WTC11 (cell line): ENCODE measurements around the gene AGAP1. TPM values are rescaled to one million over a fixed set of nuclear protein-coding genes. Genes with fewer than 3 reads are reported as not detected.

ENCODE experiments used
- ATAC-seq: fragments of 200-7000 bp; cut with Tn5 transposase; 2 replicates; pipeline ENCODE4 v1.10.0; 2021; ENCODE audit warnings: mild to moderate bottlenecking, moderate library complexity
- CTCF ChIA-PET: fragments of 300-600 bp; sonication (Branson Sonifier 250); formaldehyde crosslinking; loops from one replicate; lab custom pipeline; 2021; ENCODE audit warnings: antibody characterized with exemption; lab: Charles Lee
- POLR2A ChIA-PET: fragments of 350-600 bp; sonication (Branson Sonifier 250); formaldehyde crosslinking; loops from one replicate; lab custom pipeline; 2021; ENCODE audit warnings: antibody characterized with exemption; lab: Charles Lee
- DNase-seq: peaks from one replicate; pipeline ENCODE4 v3.0.0; 2021; ENCODE audit warnings: low spot score
- H3K27ac Mint-ChIP-seq: 2 replicates; pipeline ENCODE4 v1.8.0; 2021; ENCODE audit warnings: mixed read lengths
- H3K27me3 Mint-ChIP-seq: 2 replicates; pipeline ENCODE4 v1.8.0; 2021; ENCODE audit warnings: low read depth, mild to moderate bottlenecking, moderate library complexity, mixed read lengths
- H3K36me3 Mint-ChIP-seq: 2 replicates; pipeline ENCODE4 v1.8.0; 2021; ENCODE audit warnings: mixed read lengths
- H3K4me1 Mint-ChIP-seq: 2 replicates; pipeline ENCODE4 v1.8.0; 2022; ENCODE audit warnings: mixed read lengths
- H3K4me3 Mint-ChIP-seq: 2 replicates; pipeline ENCODE4 v1.8.0; 2021; ENCODE audit warnings: mild to moderate bottlenecking, moderate library complexity, mixed read lengths
- H3K9me3 Mint-ChIP-seq: 2 replicates; pipeline ENCODE4 v1.8.0; 2021; ENCODE audit warnings: mixed read lengths
- E2F5 ChIP-seq: sonication (generic); formaldehyde crosslinking; IDR thresholded peaks from 2 replicates; pipeline ENCODE4 v1.8.1; 2022; ENCODE audit warnings: mild to moderate bottlenecking, moderate library complexity, missing genetic modification reagents
- ERG ChIP-seq: fragments of 250-450 bp; sonication (Bioruptor Pico); IDR thresholded peaks from 2 replicates; pipeline ENCODE4 v1.8.0; 2021; ENCODE audit warnings: mild to moderate bottlenecking
- FOXJ3 ChIP-seq: sonication (generic); formaldehyde crosslinking; IDR thresholded peaks from 2 replicates; pipeline ENCODE4 v1.9.0; 2021; ENCODE audit warnings: missing genetic modification reagents, mild to moderate bottlenecking, borderline replicate concordance
- FOXK1 ChIP-seq: sonication (generic); formaldehyde crosslinking; IDR thresholded peaks from 2 replicates; pipeline ENCODE4 v1.8.0; 2022; ENCODE audit warnings: mild to moderate bottlenecking, moderate library complexity, missing genetic modification reagents
- NFYB ChIP-seq: sonication (generic); formaldehyde crosslinking; conservative IDR thresholded peaks from 2 replicates; pipeline ENCODE4 v1.8.0; 2022; ENCODE audit warnings: low read depth, missing genetic modification reagents
- PRDM15 ChIP-seq: sonication (generic); formaldehyde crosslinking; IDR thresholded peaks from 2 replicates; pipeline ENCODE4 v1.8.0; 2022; ENCODE audit warnings: missing genetic modification reagents
- SOX15 ChIP-seq: fragments of 250-450 bp; sonication (Bioruptor Pico); IDR thresholded peaks from 2 replicates; pipeline ENCODE4 v1.9.0; 2021; ENCODE audit warnings: mild to moderate bottlenecking
- TCF7 ChIP-seq: sonication (generic); formaldehyde crosslinking; IDR thresholded peaks from 2 replicates; pipeline ENCODE4 v1.8.0; 2022; ENCODE audit warnings: mild to moderate bottlenecking, low read depth, missing genetic modification reagents, moderate library complexity
- ZMAT4 ChIP-seq: fragments of 250-450 bp; sonication (Bioruptor Pico); IDR thresholded peaks from 2 replicates; pipeline ENCODE4 v1.9.0; 2021; ENCODE audit warnings: mild to moderate bottlenecking
- ZNF263 ChIP-seq: sonication (generic); formaldehyde crosslinking; IDR thresholded peaks from 2 replicates; pipeline ENCODE4 v1.8.1; 2022; ENCODE audit warnings: low read depth, mild to moderate bottlenecking, moderate library complexity, missing genetic modification reagents
- ZNF281 ChIP-seq: sonication (generic); formaldehyde crosslinking; IDR thresholded peaks from 2 replicates; pipeline ENCODE4 v1.8.0; 2023; ENCODE audit warnings: mild to moderate bottlenecking, missing genetic modification reagents
- ZNF512 ChIP-seq: sonication (generic); formaldehyde crosslinking; IDR thresholded peaks from 2 replicates; pipeline ENCODE4 v1.8.1; 2022; ENCODE audit warnings: missing genetic modification reagents, borderline replicate concordance
- total RNA-seq: library from RNA; stranded (reverse); gene quantifications from 3 replicates; pipeline ENCODE4 v1.2.3, GENCODE V29; 2021
- TF ChIP-seq, protein P1 (sequence below): sonication (generic); formaldehyde crosslinking; IDR thresholded peaks from 2 replicates; pipeline ENCODE4 v1.8.1; 2023; ENCODE audit warnings: mild to moderate bottlenecking, missing genetic modification reagents, moderate library complexity
- TF ChIP-seq, protein P2 (sequence below): sonication (generic); formaldehyde crosslinking; IDR thresholded peaks from 2 replicates; pipeline ENCODE4 v1.8.0; 2022; ENCODE audit warnings: mild to moderate bottlenecking, missing genetic modification reagents
- TF ChIP-seq, protein P3 (sequence below): sonication (generic); formaldehyde crosslinking; IDR thresholded peaks from 2 replicates; pipeline ENCODE4 v1.8.1; 2022; ENCODE audit warnings: low read depth, mild to moderate bottlenecking, moderate library complexity, missing genetic modification reagents, borderline replicate concordance
- TF ChIP-seq, protein P4 (sequence below): sonication (generic); formaldehyde crosslinking; IDR thresholded peaks from 2 replicates; pipeline ENCODE4 v1.8.0; 2022; ENCODE audit warnings: mild to moderate bottlenecking, missing genetic modification reagents

Gene AGAP1
- total RNA-seq, 1 experiment from 2014 or later, result 49.3 TPM

- H3K27me3 Mint-ChIP-seq, result no peaks in the 10 kb centered on the region
- peaks cover 15% of the 10 kb centered on the region for H3K36me3 Mint-ChIP-seq
- peaks cover 3% of the 10 kb centered on the region for H3K4me1 Mint-ChIP-seq
- no peak overlapping the region for H3K4me3 Mint-ChIP-seq
- no peak for ATAC-seq
- H3K9me3 Mint-ChIP-seq, result peaks cover 5% of the 10 kb centered on the region
- TF ChIP-seq SOX15 (no peak), ZNF263 (CRISPR knock-in tag) (no peak), ERG (no peak), TCF7 (CRISPR knock-in tag) (no peak), FOXJ3 (CRISPR knock-in tag) (no peak), ZNF512 (CRISPR knock-in tag) (no peak), FOXK1 (CRISPR knock-in tag) (no peak), ZNF281 (CRISPR knock-in tag) (no peak), E2F5 (no peak), PRDM15 (CRISPR knock-in tag) (no peak), ZMAT4 (no peak), NFYB (CRISPR knock-in tag) (no peak)
- TF ChIP-seq, protein P1, sequence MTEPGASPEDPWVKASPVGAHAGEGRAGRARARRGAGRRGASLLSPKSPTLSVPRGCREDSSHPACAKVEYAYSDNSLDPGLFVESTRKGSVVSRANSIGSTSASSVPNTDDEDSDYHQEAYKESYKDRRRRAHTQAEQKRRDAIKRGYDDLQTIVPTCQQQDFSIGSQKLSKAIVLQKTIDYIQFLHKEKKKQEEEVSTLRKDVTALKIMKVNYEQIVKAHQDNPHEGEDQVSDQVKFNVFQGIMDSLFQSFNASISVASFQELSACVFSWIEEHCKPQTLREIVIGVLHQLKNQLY (CRISPR knock-in tag), result no peak
- TF ChIP-seq, protein P2, sequence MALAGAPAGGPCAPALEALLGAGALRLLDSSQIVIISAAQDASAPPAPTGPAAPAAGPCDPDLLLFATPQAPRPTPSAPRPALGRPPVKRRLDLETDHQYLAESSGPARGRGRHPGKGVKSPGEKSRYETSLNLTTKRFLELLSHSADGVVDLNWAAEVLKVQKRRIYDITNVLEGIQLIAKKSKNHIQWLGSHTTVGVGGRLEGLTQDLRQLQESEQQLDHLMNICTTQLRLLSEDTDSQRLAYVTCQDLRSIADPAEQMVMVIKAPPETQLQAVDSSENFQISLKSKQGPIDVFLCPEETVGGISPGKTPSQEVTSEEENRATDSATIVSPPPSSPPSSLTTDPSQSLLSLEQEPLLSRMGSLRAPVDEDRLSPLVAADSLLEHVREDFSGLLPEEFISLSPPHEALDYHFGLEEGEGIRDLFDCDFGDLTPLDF (CRISPR knock-in tag), result no peak
- TF ChIP-seq, protein P3, sequence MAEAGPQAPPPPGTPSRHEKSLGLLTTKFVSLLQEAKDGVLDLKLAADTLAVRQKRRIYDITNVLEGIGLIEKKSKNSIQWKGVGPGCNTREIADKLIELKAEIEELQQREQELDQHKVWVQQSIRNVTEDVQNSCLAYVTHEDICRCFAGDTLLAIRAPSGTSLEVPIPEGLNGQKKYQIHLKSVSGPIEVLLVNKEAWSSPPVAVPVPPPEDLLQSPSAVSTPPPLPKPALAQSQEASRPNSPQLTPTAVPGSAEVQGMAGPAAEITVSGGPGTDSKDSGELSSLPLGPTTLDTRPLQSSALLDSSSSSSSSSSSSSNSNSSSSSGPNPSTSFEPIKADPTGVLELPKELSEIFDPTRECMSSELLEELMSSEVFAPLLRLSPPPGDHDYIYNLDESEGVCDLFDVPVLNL (CRISPR knock-in tag), result no peak
- TF ChIP-seq, protein P4, sequence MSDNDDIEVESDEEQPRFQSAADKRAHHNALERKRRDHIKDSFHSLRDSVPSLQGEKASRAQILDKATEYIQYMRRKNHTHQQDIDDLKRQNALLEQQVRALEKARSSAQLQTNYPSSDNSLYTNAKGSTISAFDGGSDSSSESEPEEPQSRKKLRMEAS (CRISPR knock-in tag), result no peak
- TF ChIP-seq, all 79 proteins: peak for 0
- POLR2A ChIA-PET, result no interaction called here
- DNase-seq, result no peak
- H3K27ac Mint-ChIP-seq, result peak overlapping the region; percentile 30; the same call in 1 of the 2 replicates
- CTCF ChIA-PET, result interaction anchor here (0.7 to 1.3 kb wide), 2 partner anchors 10 to 45 kb away, joined by 4 read pairs; no protein-coding TSS in a partner anchor
Measured at GRCh38 chr2:235824331-235824730, 330.5 kb downstream of the AGAP1 start.
